Stimulated activated CD4-positive, alpha-beta T cell treated with anti-CD3 and anti-CD28 coated beads, Interleukin-4, amount 100 ng/mL, for 4 hours (primary cell): Measurements from ENCODE around the gene ADH6.
"Not testable (repeated sequence)": the region's sequence is repeated elsewhere in the genome, so short reads cannot be mapped to it uniquely, and the experiment has no call there.

ENCODE experiments used
- DNase-seq, 2 experiments: peaks; one replicate each; pipeline ENCODE4 v3.0.0-alpha.2; 2020

The ADH6 gene

GRCh38 chr4:99219072-99219471 is at the start of gene ADH6:
Gene ADH6, minus strand, starts transcription at chr4:99219246. Its CDS starts 94 bp downstream, at chr4:99219152.
- no peak for DNase-seq

- DNase-seq: no peak
Measured at GRCh38 chr4:99264927-99265326, 45.9 kb upstream of the ADH6 start.

GRCh38 chr4:99252746-99253145 is 33.7 kb upstream of the ADH6 start:
- no peak for DNase-seq

- DNase-seq: no peak
Measured at GRCh38 chr4:99248714-99249113, 29.7 kb upstream of the ADH6 start.

GRCh38 chr4:99235955-99236354 is 16.9 kb upstream of the ADH6 start:
- DNase-seq: no peak

- DNase-seq: no peak
Measured at GRCh38 chr4:99234331-99235010, 15.4 kb upstream of the ADH6 start.

GRCh38 chr4:99233397-99233796 is 14.4 kb upstream of the ADH6 start:
- DNase-seq: not testable (repeated sequence)

- not testable (repeated sequence) for DNase-seq
Measured at GRCh38 chr4:99228706-99229105, 9.7 kb upstream of the ADH6 start.

- not testable (repeated sequence) for DNase-seq
Measured at GRCh38 chr4:99227646-99228045, 8.6 kb upstream of the ADH6 start.

- DNase-seq: no peak
Measured at GRCh38 chr4:99221980-99222379, 2.9 kb upstream of the ADH6 start.

- DNase-seq: no peak
Measured at GRCh38 chr4:99219479-99219878, 433 bp upstream of the ADH6 start.

- no peak for DNase-seq
Measured at GRCh38 chr4:99215521-99215920, 3.5 kb downstream of the ADH6 start.

- no peak for DNase-seq
Measured at GRCh38 chr4:99210789-99211188, 8.3 kb downstream of the ADH6 start.

- DNase-seq: no peak
Measured at GRCh38 chr4:99209671-99210070, 9.4 kb downstream of the ADH6 start.

GRCh38 chr4:99208719-99209075 is 10.3 kb downstream of the ADH6 start:
- no peak for DNase-seq

GRCh38 chr4:99207911-99208718 is 10.9 kb downstream of the ADH6 start:
- no peak for DNase-seq

GRCh38 chr4:99207069-99207743 is 11.8 kb downstream of the ADH6 start:
- DNase-seq: no peak

GRCh38 chr4:99205153-99205979 is 13.7 kb downstream of the ADH6 start:
- no peak for DNase-seq

- no peak for DNase-seq
Measured at GRCh38 chr4:99202536-99202935, 16.5 kb downstream of the ADH6 start.

- no peak for DNase-seq
Measured at GRCh38 chr4:99202094-99202493, 17.0 kb downstream of the ADH6 start.

- DNase-seq: no peak
Measured at GRCh38 chr4:99201690-99202089, 17.4 kb downstream of the ADH6 start.

GRCh38 chr4:99200138-99200537 is 18.9 kb downstream of the ADH6 start:
- no peak for DNase-seq

GRCh38 chr4:99190336-99190735 is 28.7 kb downstream of the ADH6 start:
- DNase-seq: no peak
